Sigmoid colon (tissue), 4 donors: ENCODE measurements around the gene KCTD15.

Experiments
- CTCF ChIP-seq, 4 experiments: fragments of 450-650 bp in 3 of 4; fragments of 200-600 bp in 1 of 4; IDR thresholded peaks; one replicate each; pipeline ENCODE4 v1.5.1; 2016 to 2019; ENCODE audit warnings: antibody characterized with exemption in 4 of 4, mild to moderate bottlenecking in 3 of 4, moderate library complexity in 2 of 4
- EP300 ChIP-seq, 4 donors: sonication (generic); formaldehyde crosslinking; IDR thresholded peaks; one replicate each; pipeline ENCODE4 v1.6.1; 2017; ENCODE audit warnings: antibody characterized with exemption in 4 of 4
- POLR2AphosphoS5 ChIP-seq, 4 donors: sonication (generic); formaldehyde crosslinking; IDR thresholded peaks; one replicate each; pipeline ENCODE4 v1.6.1; 2017; ENCODE audit warnings: antibody characterized with exemption in 4 of 4

GRCh38 chr19:33777753-33778088 is 18.9 kb upstream of the KCTD15 start:
- TF ChIP-seq POLR2AphosphoS5 (IDR thresholded peaks at IDR 0.05) (no peak), CTCF (IDR thresholded peaks at IDR 0.05) (no peak), EP300 (IDR thresholded peaks at IDR 0.05) (no peak)
